NCI-H510A treated with DMSO at 0.1 percent for 48 hours (cell line): Measurements from ENCODE around the gene DMRTB1.

Source experiments
- DNase-seq: peaks from one replicate; lab custom pipeline; 2025; lab: John Stamatoyannopoulos, UW

The DMRTB1 gene

DNA sequence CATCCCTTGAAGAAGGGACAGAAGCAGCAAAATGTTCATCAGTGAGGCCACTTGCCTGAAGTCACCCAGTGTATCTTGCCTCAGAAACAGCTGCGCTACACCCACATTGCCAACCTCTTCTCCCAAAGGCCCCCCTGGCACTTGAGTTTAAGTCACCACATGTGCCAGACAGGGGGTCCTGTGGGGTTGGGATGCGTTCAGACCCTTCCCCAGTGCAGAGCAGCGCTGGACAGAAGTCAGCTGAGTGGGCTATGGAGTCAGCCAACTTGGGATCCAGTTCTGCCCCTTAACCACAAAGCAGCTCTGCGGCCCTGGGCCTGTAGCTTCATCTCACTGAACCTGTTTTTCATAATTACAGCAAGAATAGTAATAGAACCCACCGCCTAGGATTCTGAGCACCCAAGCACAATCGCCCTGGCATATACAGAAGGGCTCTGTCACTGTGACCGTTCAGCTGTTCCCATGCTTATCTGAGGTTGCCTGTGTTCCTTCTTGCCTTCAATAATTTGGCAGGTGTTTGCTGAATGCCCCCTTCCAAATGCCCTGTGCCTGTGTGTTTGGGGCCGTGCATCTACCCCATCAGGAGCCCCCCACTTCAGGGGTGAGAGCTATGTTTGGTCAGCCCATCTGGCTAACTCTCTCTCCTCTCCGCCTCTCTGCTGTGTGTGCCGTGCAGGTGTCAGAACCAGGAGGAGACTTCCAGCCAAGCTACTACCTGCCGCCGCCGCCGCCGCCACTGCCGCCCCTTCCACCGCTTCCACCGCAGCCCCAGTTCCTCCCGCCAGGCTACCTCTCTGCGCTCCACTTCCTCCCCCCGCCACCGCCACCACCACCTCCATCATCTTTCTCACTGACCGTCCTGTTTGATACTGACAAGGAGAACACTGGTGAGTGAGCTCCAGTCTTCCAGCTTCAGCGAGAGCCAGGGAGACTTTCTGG, 5.0 kb downstream of the DMRTB1 start:
- no peak for DNase-seq

DNA sequence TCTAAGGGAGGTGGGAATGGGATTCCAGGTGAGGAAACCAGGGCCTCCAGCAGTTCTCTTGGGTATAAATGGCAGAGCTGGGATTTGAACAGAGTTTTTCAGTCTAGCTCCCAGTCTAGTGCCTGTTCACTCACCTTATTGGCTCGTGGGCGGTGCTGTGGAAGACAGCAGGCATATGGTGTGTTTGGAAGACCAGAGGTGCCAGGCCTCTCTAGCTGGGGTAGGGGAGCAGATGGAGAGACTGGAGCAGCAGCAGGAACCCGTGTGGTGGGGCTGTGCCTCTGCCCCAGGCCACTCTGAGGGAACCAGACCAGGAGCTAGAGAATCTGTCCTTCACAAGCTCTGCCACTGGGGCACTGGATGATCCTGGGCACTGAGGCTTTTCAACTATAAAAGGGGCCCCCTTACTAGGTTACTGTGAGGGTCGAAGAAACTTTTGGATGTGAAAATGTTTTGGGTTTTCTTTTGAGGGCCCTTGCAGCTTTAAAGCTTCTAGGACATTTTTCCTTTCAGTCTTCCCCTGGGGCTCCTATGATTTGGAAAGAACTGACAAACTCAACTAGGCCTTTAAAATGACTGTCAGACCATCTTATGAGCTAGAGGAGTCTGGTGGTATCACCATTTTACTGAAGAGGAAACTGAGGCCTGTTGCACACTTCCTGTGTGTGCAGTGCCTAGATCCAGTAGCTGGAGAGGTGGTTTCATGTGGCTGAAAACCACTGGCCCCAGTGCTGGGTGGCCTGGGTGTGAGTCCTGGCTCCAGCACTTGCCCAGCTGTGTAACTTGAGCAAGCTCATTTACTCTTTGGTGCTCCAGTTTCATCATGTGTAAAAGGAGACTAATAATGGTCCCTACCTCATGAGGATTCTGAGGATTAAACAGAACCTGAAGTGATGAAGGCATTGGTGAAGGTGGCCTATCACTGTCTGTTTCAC, 6.1 kb downstream of the DMRTB1 start:
- DNase-seq: no peak

DNA sequence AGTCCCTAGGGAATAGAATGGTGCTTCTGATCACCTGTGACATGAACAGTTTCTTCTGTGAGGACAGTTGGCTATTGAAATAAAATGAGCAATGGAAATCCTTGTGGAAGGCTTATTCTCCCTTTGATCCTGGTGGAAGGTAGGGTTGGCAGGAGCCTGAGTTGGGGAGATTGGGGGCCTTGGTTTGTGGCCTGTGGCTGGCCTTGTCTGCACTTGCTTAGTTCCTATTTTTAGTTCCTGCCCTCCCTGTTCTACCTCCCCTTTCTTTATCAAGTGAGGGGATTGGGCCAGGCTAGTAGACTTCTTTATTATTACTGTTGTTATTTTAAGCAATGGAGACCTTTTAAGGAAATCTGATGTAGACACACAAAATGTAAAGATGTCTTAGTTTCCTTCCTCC, 8.2 kb downstream of the DMRTB1 start:
- no peak for DNase-seq

DNA sequence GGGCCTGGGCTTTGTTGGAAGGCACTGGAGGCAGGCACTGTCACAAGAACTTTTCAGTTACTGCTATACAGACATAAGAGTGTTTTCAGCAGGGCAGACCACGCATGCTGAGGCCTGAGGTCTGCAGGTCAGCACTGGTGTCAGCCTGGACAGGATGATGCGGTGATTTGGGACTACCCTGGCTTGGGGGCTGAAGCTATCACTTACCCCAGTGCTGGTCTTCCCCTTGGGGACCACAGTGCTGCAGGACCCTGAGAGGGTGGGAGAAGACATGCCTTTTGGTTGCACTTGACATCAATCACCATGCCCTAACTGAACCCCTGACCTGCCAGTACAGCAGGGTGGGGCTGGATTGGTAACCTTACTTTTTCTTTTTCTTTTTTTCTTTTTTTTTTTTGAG, 9.2 kb downstream of the DMRTB1 start:
- no peak for DNase-seq

DNA sequence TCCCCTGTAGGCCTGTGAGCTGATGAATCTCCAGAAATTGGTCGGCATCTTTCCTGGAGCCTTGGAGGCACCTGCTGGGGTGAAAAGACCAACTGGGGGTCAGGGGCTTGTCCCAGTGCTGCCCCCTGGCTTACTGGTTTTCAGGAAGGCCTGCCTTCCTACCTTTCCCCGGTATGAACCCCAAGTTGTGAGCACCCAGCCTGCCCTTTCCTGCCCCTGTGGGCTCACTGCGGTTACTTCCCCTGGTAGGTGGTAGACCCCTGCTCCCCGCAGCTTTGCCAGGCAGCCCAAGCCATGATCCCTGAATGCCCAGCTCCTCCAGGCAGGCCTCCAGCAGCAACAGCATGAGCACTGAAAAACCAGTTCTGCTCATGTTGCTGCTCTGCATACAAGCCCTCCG, 10.2 kb downstream of the DMRTB1 start:
- DNase-seq: no peak

DNA sequence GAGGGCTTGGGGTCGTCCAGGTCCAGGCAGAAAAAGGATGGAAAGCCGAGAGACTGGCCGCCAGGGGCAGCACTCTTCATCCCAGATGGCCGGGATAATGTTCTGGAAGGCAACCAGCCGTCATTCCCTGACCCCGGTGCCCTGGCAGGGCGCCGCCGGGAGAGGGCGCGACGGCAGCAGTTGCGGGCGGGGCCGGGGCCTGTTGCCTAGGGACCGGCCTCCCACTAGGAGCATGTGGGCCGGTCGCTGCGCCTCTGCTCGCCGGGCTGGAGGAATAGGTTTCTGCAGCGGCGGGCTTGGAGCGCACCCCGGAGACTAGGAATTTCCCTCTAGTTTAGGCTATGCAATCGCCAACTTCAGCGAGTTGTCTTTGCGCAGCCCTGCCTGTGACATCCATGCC, 11.0 kb downstream of the DMRTB1 start:
- peak; percentile 44 for DNase-seq

DNA sequence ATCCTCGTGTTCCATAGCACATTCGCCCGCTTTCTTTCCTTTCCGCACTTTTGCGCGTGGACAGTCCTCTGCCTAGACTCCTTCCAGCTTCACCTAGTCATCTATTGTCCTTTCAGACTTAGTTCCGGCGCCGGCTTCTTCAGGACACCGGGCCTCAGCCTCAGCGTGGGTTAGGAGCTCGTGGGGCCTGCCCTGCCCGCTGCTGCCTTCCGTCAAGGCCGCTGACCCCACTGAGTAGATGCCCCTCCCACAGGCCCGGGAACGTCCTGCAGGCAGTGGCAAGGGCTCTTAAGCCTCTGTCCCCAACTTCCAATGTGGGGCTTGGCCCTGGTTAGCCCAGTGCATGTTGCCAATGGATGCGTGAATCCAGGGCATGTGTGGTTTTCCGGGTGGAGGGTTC, 11.4 kb downstream of the DMRTB1 start:
- DNase-seq: no peak

DNA sequence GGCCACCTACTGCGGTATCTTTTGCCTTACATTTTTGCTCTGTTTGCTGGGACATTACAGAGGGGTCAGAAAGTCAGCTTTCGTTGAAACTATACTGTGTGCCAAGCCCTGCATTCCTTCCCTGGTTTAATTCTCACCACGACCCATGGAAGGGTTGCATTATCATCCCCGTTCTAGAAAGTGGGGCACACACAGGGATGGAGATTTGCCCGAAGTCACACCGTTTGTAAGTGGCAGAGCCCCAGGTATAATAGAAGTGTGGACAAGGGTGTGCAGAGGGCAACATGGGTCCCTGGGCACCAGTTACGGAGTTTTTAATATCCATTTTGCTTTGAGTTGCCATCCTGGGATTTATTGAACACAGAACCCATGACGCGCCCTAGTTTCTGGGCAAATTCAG, 11.8 kb downstream of the DMRTB1 start:
- no peak for DNase-seq

DNA sequence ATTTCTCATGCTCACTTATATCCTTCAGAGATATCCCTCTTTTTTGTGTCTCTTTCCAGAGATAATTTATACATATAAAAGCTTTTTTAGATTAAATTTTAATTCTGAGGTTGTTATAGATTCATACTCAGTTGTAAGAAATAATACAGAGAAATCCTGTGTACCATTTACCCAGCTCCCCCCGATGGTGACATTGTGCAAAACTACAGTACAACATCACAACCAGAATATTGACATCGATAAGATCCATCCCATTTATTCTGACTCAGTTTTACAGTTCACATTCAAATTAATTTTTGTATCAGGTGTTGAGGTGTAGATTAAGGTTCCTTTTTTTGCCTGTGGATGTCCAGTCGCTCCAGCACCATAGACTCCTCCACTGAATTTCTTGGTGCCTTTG, 14.3 kb downstream of the DMRTB1 start:
- DNase-seq: no peak

DNA sequence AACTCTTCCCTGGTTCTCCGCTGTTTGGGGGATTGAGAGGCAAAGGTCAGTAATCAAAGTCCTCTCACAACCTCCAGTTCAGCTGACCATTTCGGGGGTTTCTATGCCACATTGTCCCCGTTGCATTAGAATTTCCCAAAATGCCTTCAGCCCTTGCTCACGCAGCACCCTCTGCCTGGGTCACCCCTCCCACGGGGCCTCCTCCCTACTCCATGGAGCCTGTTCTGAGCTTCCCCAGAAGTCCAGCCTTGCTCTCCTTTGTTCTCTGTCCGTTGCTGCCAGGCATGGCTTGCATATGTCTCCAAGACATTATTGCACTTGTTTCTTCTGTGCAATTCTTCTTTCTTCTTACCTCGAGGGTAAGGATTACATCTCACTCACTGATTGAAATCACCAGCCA, 16.5 kb downstream of the DMRTB1 start:
- DNase-seq: no peak

DNA sequence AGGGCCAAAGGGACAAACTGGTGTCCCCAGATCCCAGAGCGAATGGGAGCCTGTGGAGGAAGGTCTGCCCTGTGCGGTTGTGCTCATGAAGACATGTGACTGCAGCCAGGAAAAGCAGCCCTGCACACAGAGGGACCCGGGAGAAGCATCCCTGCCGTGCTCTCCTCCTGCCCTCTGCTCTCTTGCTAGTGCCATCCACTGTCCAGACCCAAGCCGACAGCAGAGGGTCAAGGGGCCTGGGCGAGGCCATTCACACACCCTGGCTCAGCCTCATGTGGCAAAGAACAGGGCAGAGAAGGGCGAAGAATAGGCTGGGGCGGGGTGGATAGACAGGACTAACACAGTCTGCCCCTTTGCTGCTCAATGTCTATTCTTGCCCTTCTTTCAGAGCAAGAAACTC, 17.4 kb downstream of the DMRTB1 start:
- DNase-seq: no peak

DNA sequence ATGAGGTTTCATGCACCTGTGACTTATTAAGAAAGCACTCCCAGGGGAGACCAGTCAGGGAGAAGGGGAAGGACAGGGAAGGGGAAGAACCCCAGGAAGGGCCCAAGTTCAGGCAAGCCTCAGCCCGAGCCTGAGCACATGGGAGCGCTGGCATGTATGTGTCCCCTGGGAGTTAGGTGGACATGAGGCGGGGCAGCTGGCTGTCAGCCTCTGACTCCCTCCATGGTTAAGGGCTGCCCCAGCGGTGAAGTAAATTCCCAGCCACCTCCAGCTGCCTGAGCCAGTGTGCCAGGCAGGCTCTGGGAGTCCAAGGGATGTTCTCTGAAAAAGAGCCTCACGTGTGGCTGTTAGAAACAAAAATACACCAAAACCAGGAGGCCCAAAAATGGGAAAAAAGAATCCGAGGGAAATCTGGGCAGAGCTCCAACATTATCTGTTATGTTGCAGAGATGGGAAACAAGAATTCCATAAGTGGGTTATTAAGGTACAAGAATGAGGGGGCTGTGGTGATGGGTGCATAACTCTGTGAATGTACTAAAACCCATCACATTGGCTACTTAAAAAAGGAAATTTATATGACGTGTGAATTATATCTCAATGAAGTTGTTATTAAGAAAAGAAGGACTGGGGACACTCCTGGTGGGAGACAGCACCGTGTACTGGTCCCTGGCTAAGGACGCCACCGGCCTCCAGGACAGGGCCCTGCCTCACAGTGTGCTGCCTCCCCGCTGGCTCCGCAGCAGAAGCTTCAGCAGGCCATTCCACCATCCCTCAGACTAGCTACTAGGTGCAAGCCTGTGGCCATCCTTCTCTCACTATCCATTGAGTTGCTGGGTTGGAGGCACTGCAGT, 18.7 kb downstream of the DMRTB1 start:
- DNase-seq: no peak

DNA sequence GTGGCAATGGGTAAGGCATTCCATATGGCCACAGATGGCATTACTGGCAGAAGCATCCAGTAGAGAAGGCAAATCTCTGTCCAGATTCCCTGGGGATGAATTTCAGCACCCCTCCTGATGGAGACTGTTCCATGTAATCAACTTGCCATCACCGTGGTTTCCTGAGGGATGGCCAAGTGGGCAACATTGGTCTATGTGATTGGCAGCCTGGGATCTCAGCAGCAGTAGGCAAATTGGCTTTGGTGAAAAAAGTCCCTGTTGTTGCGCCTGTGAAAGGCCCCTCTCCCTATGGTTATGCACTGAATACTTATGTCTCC, 19.3 kb downstream of the DMRTB1 start:
- no peak for DNase-seq

DNA sequence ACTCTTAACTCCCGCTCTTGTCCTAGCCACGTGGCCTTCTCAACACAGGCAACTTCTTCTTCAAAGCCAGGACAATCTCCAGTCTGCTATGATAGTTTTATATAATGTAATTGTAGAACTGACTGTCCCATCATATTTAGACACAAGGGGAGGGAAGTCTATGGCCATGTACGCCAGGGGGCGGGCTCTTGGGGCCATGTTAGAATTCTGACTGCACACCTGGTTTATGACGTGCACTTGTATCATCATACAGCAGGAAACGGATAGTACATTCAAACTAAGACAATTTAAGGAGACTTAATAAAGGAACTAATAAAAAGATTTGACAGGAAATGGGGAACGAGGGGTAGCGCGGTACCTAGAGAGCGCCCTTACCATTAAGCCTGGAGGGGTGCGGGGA, 21.5 kb downstream of the DMRTB1 start:
- DNase-seq: no peak

DNA sequence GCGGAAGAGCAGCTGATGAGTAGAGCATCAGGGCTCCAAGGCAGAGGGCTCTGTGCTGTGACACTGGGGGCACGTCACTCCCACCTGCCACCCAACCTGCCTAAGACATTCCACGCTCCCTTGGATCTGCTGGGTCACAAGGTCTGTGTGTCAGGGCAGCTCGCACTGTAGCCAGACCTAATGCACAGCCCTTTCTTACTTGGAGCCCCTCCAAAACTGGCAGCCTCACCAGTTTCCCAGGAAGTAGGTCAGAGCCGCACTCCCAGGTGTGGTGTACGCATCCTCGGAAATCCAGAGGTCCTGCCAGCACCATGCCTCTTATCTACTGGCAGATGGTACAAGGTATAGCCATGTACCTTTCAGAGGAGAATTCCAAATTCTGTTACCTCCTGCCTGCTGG, 22.3 kb downstream of the DMRTB1 start:
- no peak for DNase-seq

DNA sequence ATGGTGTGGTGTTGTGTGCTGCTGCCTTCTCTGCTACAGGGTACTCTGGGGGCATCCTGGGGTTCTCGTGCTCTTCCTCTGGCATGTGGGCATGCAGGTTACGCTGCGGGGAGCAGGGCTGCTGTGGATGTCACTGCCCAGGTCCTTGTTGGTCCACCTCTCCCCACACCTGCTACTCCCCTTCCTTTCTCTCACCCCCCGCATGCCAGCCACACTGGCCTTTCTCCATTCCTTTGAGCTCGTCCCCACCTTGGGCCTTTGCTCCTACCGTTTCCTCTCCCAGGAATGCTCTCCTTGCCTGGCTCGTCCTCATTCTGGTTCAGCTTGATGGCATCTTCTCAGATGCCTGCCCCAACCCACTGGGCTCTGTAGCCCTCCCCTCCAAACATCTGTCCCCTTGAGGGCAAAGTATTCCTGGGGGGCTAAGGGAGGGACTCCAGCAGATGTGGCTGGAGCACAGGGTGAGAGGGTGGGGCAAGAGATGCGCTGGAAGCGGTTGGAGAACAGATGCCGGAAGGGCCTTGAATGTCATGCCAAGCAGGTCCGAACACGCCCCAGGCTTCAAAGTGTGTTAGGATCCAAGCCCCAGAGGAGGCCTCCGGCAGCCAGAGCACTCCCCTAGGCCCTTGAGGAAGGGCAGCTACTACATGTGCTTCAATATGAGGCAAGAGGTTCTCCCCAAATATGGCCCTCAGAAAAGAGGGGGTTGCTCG, 23.4 kb downstream of the DMRTB1 start:
- DNase-seq: peak; percentile 42

DNA sequence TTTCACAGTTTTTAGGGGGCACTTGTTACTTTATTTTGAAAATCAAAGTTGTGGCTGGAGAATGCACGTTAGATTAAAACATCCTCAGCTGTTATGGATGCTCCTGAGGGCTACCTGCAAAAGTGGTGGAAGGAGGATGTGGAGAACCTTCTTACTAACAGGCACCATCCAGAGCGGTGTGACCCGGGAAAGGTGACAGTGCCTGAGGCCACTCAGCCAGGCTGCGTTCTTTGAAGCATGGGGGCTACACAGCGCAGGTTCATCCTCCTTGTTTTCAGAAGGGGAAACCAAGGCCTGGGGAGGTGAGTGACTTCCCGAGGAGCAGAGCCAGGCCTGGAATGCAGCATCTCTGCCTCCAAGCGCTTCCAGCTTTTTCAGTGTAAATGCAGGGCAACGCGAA, 24.0 kb downstream of the DMRTB1 start:
- DNase-seq: no peak

DNA sequence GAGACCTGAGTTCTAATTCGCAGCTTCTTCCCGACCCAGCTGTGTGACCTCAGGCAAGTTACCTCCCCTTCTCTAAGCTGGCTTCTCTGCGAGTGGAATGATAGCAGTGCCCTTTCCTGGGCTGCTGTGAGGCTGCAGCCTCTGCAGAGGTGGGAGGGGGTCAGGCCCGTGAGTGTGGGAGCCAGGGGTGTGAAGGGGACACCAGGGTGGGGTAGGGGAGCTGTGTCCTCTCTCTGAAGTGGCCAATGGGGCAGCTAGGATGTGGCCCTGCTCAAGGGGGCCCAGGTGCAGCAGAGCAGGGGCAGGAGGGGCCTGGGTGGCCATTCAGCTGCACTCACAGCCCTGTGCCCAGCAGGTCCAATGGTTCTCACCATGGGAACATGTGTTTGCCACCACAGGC, 24.5 kb downstream of the DMRTB1 start:
- no peak for DNase-seq

DNA sequence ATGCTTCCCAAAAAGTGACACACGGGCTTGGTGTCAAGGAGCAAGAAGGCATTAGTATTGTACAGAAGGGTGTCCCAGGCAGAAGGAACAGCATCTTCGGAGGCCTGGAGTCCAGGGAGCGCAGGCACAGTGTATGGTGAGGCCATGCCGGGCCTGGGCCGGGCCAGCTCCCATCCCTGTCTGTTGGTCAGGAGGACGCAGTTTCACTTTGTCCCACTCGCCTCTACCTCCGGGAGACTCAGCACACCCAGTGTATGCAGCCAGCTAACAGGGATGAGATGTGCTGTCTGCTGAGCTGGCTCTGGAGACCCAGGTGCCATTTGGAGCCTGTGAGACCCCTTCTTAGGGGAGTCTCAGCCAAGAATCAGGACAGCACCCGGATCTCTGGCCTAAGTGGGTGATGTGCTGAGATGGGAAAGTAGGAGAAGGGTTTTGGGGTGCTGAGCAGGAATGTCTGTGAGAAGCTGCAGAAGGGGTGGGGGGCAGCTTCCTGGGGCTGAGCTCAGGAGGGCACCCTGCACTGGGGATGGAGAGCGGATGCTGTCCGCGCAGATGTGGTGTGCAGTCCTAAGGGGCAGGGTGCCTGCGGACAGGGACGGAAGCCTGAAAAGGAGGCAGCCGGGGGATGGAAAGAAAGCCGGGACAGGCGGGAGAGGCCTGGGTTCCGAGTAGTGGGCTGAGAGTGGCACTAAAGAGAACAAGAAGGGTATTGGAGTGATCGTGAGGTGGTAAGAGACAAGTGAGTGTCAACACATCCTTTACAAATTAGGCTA, 25.7 kb downstream of the DMRTB1 start:
- DNase-seq: no peak

DNA sequence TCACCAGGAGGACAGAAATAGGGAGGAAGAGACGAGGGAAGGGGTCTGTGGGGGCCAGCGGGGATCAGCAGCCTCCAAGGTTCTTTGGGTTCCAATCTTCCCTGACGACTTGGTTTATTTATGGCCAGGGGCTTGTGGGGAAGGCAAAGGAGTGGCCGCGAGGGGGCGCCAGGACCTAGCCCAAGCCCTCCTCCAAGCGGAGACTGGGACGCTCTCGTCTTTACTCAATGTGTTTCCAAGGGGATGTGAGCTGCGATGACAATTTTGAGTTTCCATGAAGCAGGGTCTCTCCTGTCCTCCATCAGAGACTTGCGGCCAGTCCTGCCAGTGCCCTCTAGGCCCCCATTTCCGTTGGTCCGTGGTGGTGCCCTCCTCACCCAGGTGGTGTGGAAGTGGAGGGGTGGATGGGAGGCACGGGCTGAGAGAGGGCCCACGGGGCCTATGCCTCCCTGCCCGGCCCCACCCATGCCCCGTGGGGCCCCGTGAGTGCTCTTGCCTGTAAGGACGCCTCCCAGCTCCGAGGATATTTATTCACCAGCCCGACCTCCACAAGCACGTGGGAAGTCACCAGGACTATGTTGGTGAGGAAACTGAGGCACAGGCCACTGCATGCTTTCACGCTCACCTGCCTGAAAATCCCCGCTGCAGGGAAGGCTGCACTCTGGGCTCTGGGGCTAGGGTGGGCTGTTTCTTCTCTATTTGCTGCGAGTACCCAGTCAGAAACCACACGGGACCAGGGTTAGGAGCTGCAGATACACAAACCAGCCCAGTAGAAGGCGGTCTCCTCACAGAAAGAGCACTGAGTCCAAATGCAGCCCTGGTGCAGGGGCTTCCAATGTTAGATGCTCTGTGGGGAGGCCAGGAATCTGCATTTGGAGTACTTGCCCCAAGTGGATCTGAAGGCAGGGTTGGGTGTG, 26.5 kb downstream of the DMRTB1 start:
- peak; percentile 88 for DNase-seq
